NCI-H2196 (cell line): ENCODE results near the gene RNF144A.
"Not testable (repeated sequence)": the region's sequence is repeated elsewhere in the genome, so short reads cannot be mapped to it uniquely, and the experiment has no call there.

Source experiments
- DNase-seq: peaks from one replicate; lab custom pipeline; 2025; ENCODE audit not compliant: unreplicated experiment; lab: John Stamatoyannopoulos, UW

Gene RNF144A

GRCh38 chr2:6970976-6971480 is 53.8 kb downstream of the RNF144A start:
- DNase-seq: no peak

DNA sequence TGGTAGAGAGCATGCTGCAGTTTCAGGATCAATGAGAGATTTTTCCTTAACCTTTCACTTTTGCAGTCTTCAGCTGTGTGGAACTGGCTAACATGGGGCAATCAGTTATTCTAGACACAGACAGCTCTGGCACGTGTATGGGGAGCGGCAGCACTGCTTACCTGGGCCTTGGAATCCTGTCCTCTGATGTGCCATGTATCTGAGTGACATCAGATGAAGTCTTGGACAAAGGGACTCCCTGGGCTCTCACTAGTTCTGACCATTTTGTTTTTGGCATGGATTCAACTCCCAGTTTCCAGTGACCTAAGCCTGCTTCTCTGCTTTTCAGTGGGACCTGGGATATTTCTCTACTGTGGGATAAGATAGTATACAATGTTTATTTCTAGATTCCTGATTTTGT is 54.3 kb downstream of the RNF144A start:
- DNase-seq: no peak

GRCh38 chr2:6972067-6972710 is 55.0 kb downstream of the RNF144A start:
- DNase-seq: no peak

DNA sequence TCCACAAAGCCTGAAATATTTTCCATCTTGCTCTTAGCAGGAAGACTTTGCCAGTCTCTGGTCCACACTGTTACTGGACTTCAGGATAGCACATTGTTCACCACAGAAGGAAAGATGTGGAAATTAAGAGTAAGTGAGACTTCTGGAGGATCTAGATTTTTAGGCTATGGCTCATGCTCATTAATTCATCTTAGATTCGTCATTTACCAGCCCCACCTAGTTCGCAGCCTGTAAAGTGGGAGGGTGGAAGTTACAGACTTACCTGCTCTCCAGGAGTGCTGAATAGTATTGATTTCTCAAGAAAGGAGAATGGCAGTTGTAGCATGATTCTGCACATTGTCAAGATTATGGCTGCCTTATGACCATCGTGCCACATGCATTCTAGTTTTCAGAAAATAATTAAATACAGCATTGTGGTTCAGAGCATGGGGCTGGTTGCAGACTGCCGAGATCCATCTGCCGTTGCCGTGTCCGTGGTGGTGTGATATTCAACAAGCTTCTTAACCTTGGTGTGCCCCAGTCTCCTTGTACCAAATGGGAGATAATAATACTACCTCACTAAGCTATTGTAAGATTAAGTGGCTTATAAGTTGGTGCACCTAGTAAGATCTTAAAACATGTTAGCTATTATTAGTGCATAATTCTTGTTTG is 56.8 kb downstream of the RNF144A start:
- no peak for DNase-seq

DNA sequence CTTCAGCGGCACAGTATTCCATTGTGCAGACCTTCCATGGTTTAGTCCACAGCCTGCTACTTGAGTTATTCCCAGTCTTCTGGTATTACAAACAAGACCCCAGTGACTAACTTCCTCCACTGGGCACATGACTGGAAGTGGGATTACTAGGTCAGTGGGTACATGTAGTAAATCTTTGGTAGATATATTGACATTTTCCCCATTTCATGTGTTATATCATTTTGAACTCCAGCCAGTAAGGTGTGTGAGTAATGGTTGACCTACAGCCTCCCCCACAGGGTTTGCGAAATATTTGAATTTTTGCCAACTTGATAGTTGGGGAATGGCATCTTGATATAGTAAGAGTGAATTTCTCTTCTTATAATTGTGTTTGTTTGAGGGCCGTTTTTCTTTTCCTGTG is 58.8 kb downstream of the RNF144A start:
- peak; percentile 9 for DNase-seq

- DNase-seq: peak; percentile 46
Measured at GRCh38 chr2:6977113-6977741, 60.0 kb downstream of the RNF144A start.

DNA sequence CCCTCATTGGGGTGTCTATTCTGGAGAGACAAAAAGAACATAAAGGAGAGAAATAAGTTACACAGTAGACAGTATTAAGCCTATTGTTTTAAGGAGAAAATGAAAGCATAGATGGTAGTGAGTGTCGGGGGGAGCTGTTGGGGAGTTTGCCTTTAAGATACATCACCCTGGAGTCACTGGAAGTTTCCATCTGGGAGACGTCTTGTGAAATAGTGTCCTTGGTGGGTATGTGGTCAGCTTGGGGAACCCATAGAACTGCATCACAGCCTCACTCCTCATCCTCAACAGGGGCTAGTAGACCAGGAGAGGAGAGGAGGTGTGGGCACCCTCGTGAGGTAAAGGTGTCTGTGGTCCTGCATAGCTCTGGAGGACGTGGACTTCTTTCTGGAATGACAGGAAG is 60.6 kb downstream of the RNF144A start:
- no peak for DNase-seq

GRCh38 chr2:6978991-6979390 is 61.8 kb downstream of the RNF144A start:
- DNase-seq: no peak

DNA sequence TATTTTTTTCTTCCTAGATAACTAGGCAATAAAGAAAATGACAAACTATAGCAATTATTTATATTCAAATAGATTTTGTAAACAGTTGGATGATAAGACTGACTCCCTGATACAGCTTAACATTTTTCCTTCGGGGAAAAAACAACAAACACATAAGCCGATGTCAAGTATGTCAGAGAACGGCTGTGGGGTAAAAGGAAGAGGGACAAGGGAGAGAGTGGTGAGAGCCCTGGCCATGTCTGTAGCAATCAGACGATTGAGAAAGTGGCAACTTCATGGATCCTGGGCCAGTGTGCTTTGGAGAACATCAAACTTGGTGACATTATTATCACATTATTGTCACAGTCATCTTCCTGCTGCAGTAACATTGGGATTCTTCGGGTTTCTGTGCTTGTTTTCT is 65.2 kb downstream of the RNF144A start:
- no peak for DNase-seq

DNA sequence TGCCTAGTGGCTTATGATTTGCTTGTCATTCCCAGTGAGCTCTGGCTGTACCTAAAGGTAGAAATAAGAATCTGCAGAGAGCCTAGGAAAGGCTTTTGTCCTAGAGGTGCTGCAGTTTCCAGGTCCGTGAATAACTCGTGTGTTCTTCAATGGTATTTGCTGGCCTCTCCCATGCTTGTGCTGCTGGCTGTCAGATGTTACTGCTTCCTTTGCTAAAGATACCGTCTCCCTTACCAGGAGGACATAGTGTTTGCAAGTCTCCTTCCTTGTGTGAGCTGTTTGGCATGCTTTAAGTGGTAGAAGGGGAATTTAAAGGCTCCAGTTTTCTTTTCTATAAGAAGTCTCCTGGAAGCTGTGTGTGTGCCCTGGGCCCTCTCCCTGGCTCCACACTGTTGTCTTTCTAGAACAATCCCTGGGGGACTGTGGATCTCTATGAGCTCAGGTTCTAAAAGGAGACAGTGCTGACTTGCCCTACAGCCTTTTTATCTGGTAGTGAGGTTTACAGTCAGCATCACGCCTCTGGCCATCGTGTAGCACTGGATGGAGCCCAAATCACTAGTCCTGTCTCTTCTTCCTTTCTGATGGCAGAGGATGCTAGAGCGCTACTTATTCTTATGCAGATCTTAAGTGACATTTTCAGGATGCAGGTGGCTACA is 65.8 kb downstream of the RNF144A start:
- DNase-seq: no peak

DNA sequence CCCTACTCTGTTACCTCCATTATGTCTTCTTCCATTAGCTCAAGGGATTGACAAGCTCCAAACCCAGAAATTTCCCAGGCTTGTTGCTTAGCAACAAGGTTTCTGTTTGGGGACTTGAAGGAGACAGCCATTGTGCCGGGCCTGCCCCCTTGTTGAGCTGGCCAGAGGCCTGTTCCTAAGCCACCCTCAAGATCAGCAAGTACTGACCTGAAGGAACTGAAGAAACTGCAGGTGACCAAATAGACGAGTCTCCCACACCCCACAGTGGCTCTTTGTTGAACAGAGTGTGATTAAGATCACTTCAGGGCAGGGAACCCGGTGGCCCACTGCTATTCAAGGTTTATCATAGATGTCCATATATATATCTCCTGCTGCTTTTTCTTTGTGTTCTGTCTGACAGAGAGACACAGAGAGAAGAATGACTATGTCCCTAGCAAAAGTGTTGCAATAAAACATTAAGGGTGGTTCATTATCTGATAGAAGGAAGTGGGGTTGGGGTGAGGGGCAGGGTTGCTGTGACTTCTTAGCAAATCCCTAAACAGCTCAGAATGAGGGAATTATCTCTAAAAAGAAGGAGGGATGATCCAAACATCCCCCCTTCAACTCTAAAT is 69.2 kb downstream of the RNF144A start:
- peak; percentile 51 for DNase-seq

- DNase-seq: no peak
Measured at GRCh38 chr2:6986912-6987361, 69.7 kb downstream of the RNF144A start.

- no peak for DNase-seq
Measured at GRCh38 chr2:6990871-6991270, 73.7 kb downstream of the RNF144A start.

DNA sequence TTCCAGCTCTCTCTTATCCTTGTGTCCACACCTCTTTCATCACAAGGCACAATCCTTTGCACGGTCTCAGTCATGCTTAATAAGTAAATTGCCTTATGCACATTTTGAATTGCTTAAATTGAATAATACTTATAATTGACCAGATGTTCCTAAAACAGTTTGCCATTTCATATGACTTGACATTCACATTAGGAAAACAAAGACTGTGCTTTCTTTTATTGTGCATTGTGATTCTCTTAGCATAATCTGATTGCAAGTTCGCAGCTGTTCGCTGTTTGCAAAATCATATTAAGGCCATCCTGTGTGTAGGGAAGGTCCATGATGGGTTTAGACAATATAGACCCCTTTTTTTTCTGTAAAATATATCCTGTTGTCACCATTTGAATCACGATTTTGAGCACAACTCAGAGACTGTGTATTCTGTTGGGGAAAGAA is 75.6 kb downstream of the RNF144A start:
- DNase-seq: no peak

DNA sequence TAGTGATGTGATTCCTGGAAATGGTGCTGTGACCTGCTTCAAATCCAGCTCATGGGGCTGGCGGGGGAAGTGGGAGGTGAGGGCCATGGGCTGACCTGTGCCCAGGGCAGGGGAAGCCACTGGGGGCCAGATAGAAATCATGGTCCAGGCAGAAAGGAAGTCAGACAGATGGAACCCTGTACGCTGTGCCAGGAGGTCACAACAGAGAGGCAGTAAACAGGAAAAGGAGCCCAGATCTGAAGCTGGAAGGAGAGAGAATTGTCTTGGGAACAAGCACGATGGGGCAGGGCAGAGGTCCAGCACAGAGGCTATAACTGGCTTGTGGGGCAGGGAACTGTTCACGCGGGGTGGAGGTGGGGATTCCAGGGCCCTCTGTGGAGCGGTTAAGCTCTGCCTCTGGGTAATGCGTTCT is 76.0 kb downstream of the RNF144A start:
- DNase-seq: no peak

GRCh38 chr2:6993936-6994335 is 76.7 kb downstream of the RNF144A start:
- DNase-seq: no peak

DNA sequence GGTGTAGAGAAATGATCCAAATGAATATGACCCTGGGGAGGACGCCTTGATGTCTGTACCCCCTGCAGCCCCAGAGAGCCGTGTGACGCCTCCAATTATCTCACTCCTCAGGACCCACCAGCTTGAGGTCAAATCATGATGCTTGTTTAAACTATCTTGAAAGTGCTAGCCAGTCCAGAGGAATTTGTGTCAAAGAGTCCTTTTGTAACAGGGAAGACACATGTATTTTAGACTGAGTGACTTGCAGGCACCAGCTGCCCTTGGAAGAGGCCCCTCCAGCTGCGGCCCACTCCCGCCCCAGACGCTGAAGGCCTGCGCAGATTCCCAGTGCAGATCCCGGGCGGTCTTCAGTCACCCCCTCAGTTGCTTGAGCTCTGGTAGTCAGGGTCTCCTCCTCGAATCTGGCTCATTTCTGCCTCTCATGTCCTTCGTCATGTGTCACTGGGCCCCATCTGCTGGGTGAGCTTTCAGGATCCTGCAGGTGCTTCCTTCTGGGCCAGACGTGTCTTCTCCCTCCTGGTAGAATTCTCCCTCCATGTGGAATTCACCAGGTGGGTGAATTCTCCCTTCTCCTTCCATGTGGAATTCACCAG is 77.4 kb downstream of the RNF144A start:
- DNase-seq: no peak

- DNase-seq: no peak
Measured at GRCh38 chr2:6995391-6996097, 78.3 kb downstream of the RNF144A start.

- DNase-seq: no peak
Measured at GRCh38 chr2:6999211-6999877, 82.1 kb downstream of the RNF144A start.

DNA sequence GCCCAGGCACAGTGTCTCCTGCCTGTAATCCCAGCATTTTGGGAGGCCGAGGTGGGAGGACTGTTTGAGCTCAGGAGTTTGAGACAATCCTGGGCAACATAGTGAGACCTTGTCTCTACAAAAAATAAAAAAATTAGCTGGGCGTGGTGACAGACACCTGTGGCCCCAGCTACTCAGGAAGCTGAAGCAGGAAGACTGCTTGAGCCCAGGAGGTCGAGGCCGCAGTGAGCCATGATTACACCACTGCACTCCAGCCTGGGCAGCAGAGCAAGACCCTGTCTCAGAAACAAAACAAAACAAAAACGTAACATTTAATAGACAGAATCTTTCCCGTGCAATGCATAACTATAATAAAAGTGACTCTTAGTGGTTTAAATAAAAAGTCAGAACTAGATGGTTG is 84.2 kb downstream of the RNF144A start:
- not testable (repeated sequence) for DNase-seq
